PFSK-1 (cell line): ENCODE measurements around the gene TPD52L2.

Experiments used
- FOXP2 ChIP-seq: optimal IDR thresholded peaks from 2 replicates; pipeline ENCODE3; 2011; ENCODE audit warnings: borderline replicate concordance, control low read depth, inconsistent platforms; ENCODE audit not compliant: insufficient read depth; ENCODE audit errors: extremely low read length, extremely low read depth
- POLR2AphosphoS5 ChIP-seq: IDR thresholded peaks from 2 replicates; pipeline ENCODE4 v1.6.1; 2012; ENCODE audit warnings: low read depth, mild to moderate bottlenecking, control low read depth, low read length, moderate library complexity
- SIN3A ChIP-seq: IDR thresholded peaks from 2 replicates; pipeline ENCODE4 v1.6.1; 2012; ENCODE audit warnings: mild to moderate bottlenecking, low read length, moderate library complexity, borderline replicate concordance; ENCODE audit not compliant: insufficient read depth
- TAF1 ChIP-seq: IDR thresholded peaks from 2 replicates; pipeline ENCODE4 v1.6.1; 2012; ENCODE audit warnings: low read length, control low read depth, borderline replicate concordance; ENCODE audit not compliant: insufficient read depth
- TF ChIP-seq, protein P1 (sequence below), 2 experiments: IDR thresholded peaks; 2 replicates each; pipeline versions ENCODE4 v1.6.1 to v1.8.0; 2011 to 2012; ENCODE audit warnings: low read depth in 2 of 2, low read length in 2 of 2, control low read depth in 1 of 2, inconsistent platforms in 1 of 2, mild to moderate bottlenecking in 1 of 2, moderate library complexity in 1 of 2; ENCODE audit not compliant: insufficient read depth in 1 of 2

TPD52L2 gene

DNA sequence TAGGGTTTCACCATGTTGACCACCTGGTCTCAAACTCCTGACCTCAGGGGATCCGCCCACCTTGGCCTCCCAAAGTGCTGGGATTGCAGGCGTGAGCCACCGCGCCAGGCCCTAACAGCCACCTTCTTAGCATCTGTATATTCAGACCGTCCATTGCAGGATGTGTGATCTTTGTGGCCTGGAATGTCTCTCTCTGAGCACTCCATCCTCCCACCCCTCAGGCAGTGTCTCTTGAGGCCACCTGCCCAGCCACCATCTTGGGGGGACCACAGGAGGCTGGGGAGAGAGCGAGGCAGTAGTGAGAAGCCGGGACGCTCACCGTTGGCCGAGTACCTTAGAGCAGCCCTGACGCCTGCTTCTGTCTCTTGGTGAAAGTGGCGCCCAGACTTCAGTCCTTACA is 48.7 kb downstream of the TPD52L2 start:
- no peak for TF ChIP-seq POLR2AphosphoS5
- TF ChIP-seq SIN3A: no peak
- no peak for TF ChIP-seq TAF1
- no peak for TF ChIP-seq FOXP2
- TF ChIP-seq, protein P1, sequence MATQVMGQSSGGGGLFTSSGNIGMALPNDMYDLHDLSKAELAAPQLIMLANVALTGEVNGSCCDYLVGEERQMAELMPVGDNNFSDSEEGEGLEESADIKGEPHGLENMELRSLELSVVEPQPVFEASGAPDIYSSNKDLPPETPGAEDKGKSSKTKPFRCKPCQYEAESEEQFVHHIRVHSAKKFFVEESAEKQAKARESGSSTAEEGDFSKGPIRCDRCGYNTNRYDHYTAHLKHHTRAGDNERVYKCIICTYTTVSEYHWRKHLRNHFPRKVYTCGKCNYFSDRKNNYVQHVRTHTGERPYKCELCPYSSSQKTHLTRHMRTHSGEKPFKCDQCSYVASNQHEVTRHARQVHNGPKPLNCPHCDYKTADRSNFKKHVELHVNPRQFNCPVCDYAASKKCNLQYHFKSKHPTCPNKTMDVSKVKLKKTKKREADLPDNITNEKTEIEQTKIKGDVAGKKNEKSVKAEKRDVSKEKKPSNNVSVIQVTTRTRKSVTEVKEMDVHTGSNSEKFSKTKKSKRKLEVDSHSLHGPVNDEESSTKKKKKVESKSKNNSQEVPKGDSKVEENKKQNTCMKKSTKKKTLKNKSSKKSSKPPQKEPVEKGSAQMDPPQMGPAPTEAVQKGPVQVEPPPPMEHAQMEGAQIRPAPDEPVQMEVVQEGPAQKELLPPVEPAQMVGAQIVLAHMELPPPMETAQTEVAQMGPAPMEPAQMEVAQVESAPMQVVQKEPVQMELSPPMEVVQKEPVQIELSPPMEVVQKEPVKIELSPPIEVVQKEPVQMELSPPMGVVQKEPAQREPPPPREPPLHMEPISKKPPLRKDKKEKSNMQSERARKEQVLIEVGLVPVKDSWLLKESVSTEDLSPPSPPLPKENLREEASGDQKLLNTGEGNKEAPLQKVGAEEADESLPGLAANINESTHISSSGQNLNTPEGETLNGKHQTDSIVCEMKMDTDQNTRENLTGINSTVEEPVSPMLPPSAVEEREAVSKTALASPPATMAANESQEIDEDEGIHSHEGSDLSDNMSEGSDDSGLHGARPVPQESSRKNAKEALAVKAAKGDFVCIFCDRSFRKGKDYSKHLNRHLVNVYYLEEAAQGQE (IDR thresholded peaks at IDR 0.05; ENCODE audit: insufficient read depth in 1 of 2, low read depth in 2 of 2, low read length in 2 of 2): no peak

DNA sequence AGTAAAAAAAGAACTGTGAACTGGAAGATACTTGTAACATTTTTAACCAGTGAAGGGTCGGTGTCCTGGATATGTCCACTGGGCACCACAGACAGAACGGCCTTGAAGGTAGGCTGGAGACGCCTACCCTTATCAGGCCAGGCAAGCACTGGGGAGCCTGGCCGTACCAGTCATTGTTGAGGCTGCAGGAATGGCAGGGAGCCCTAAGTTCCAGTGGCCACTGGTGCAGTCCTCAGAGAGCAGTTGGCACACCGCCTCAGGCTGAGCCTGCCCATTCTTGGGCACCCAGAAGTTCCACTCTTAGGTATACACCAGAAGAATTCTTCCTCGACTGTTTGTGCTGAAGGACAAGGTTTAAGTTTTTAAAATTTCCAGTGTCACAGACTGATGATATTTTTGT is 50.4 kb downstream of the TPD52L2 start:
- TF ChIP-seq FOXP2: no peak
- TF ChIP-seq TAF1: no peak
- TF ChIP-seq POLR2AphosphoS5: no peak
- TF ChIP-seq SIN3A: no peak
- TF ChIP-seq, protein P1 (IDR thresholded peaks at IDR 0.05; ENCODE audit: insufficient read depth in 1 of 2, low read depth in 2 of 2, low read length in 2 of 2): no peak

DNA sequence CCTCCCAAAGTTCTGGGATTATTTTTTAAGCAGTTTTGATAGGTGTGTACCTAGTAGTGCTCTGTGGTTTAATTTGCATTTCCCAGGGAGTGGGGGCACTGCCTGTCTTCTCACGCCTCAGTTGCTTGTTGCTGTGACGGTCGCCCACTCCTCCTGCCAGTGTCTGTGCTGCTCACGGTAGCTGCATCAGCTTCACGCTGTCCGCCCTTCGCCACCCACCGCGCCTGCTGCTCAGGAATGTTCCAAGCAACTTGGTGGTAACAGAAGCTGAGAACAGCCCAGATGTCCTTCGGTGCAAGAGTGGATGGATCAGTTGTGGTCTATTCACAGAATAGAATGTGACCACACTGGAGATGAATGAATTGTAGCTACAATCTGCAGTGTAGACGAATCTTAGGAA is 52.7 kb downstream of the TPD52L2 start:
- TF ChIP-seq SIN3A: no peak
- TF ChIP-seq, protein P1 (IDR thresholded peaks at IDR 0.05; ENCODE audit: insufficient read depth in 1 of 2, low read depth in 2 of 2, low read length in 2 of 2): no peak
- no peak for TF ChIP-seq TAF1
- no peak for TF ChIP-seq FOXP2

GRCh38 chr20:63919130-63919529 is 54.1 kb downstream of the TPD52L2 start:
- TF ChIP-seq FOXP2 (no peak), TAF1 (no peak), POLR2AphosphoS5 (no peak), SIN3A (no peak)
- TF ChIP-seq, protein P1 (IDR thresholded peaks at IDR 0.05; ENCODE audit: insufficient read depth in 1 of 2, low read depth in 2 of 2, low read length in 2 of 2): no peak

DNA sequence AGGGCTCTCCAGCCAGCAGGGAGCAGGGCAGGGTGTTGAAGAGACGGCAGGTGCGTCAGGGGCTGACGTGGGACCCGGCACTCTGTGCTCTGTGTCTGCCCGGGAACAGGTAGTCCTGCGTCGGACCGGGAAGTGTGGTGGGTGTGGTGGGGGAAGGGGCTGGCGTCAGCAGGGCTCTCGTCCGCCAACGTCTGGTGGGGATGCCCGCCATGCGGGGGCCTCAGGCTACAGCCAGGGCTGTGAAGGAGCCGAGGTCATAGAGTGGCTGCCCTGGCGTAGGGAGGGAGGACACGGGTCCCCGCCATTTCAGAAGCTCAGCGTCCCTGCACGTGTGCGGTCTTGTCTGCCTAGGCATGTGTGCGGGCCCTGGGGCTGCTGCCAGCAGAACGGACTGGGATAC is 55.2 kb downstream of the TPD52L2 start:
- TF ChIP-seq SIN3A (no peak), FOXP2 (no peak), POLR2AphosphoS5 (no peak), TAF1 (no peak)
- TF ChIP-seq, protein P1 (IDR thresholded peaks at IDR 0.05; ENCODE audit: insufficient read depth in 1 of 2, low read depth in 2 of 2, low read length in 2 of 2): no peak
